ENCODE data around the gene EIF4E3.

Gene EIF4E3

DNA sequence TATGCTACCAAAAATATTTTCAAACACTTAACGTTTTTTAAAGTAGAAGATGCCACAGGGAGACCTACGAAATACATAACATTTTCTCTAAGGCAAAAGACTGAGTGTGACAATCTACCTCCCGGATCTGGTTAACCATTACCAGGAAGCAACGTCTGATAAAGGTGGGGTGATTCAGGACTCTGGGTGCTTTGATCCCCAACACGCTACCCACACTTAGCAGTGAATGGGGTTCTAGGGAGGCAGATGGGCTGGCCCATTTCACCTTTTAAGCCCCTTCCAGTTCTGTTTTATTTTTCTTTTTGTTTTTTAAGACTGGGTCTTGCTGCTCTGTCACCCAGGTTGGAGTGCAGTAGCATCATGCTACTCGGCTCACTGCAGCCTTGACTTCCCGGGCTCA is 39.5 kb downstream of the EIF4E3 start:
- no peak for DNase-seq

- DNase-seq, result peak; percentile 84
Observed at GRCh38 chr3:71684757-71685386, 40.3 kb downstream of the EIF4E3 start.

GRCh38 chr3:71684046-71684756 is 41.0 kb downstream of the EIF4E3 start:
- no peak for DNase-seq

GRCh38 chr3:71681224-71681668 is 44.0 kb downstream of the EIF4E3 start:
- peak; percentile 77 for DNase-seq

DNA sequence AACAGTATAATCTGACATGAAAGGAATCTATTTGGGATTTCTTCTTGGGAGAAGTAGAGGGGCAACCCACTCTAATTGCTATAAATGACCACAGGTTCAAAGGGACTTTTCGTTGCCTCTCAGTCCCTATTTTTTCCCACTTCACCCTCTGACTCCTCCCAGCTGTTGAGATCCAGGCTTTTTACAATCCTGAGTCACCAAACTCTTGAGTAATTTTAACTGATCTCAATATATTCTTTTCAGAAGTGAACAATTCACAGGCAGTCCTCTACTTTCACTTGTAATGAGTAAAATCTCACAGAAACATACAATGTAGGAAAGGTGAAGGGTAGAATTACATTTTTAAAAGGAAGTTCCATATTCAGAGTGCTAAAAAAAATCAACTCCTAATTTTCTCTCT is 44.6 kb downstream of the EIF4E3 start:
- DNase-seq, result peak; percentile 61

- no peak for DNase-seq
Observed at GRCh38 chr3:71676931-71677330, 48.3 kb downstream of the EIF4E3 start.

DNA sequence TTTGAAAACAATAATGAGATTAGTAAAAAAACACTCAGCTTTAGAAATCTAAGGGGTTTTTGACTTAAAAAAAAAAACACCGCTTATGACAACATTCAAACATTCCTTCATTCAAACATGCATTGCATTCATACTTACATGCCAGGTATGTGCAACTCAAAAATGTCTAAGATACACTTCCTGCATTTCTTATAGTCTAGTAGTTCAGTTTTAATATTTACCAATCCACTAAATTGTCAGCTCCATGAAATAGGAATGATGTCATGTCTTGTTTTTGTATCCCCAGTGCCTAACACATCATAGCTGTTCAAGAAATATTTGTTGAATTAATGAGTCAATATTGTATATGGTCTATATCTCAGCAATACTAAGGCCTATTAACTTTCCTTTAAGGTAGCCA is 51.7 kb downstream of the EIF4E3 start:
- DNase-seq, result peak; percentile 64

GRCh38 chr3:71672807-71673206 is 52.4 kb downstream of the EIF4E3 start:
- no peak for DNase-seq

DNA sequence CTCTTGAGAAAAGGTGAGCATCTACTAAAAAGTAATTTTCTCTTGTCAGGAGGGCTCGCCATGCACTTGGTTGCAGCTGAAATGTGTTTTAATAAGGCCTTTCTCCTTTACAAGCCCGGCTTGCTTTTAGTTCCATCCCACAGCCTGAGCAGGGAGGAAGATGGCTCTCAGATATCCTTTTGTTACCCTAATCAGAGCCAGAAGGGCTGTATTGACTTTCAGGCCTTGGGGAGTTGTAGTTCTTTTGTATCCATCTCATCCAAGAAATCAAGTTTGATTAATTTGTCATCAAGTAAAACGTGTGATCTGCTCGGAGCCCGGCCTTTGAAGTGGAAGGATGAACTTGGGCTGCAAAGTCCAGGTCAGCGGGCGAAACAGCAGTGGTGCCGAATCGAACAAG is 52.9 kb downstream of the EIF4E3 start:
- no peak for DNase-seq

DNA sequence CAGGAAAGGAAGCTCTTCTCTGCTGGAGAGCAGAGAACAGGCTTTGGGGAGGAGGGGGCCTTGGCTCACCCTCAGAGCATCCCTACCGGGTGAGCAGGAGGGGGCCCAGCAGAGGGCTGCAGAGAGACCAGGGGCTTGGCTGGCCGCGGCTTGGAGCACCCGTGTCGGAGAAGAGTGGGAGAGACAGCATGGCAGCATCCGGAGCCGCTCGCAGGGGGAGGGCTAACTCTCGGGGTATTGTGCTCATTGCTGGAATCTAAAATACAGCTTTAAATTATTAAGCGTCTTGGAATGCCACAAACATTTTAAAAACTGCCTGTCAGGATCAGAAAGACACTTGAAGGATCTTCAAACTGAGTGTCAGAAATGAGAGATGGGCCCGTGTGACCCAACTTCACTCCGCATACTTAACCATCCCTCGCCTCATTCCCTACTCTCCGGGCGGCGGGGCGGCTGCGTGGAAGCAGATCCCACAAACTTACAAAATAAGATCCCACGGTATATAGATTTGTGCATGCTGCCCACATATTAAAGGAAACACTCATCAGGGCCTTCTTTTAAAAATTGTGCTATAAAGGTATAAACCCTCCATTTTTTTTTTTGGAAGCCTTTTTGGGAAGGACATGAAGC is 53.9 kb downstream of the EIF4E3 start:
- no peak for DNase-seq

DNA sequence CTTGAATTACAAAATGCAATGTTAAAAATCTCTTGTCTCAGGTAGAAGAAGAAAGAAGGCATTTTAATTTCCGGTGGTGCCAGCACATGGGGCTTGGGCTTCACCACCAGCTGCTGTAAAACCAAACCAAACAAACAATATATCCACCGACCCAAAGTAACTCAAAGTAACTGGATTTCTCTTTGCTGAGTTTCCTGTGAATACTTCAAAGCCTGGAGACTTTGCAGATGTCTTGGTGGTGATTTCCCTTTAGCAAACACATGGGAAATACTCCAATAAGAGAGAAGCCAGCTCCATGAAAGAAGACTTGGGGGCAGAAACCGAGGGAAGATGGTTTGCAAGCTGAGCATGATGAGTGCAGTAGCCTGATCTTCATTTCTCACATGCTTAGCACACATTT is 62.6 kb downstream of the EIF4E3 start:
- no peak for DNase-seq

- DNase-seq, result no peak
Observed at GRCh38 chr3:71662056-71662455, 63.1 kb downstream of the EIF4E3 start.

GRCh38 chr3:71659864-71660591 is 65.2 kb downstream of the EIF4E3 start:
- DNase-seq, result peak; percentile 48

GRCh38 chr3:71657831-71658530 is 67.2 kb downstream of the EIF4E3 start:
- DNase-seq, result no peak

DNA sequence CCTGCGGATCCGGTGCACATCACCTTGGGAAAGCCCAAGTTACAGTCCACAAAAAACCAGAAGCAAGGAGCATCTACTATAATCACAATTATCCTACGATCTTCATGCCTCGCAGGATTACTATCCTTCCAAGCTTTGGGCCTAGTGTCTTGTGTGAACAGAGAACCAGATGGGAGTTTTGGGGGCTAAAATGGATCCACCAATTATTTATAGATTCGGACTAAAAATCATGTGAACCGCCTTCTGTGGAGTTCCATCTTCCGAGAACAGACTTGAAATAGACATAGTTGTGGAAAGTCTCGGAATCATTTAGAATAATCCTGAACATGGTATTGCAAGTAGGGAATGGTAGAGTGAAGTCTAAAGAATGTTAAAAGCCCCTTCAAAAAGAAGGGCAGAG is 70.1 kb downstream of the EIF4E3 start:
- no peak for DNase-seq

GRCh38 chr3:71653414-71653807 is 71.8 kb downstream of the EIF4E3 start:
- no peak for DNase-seq

DNA sequence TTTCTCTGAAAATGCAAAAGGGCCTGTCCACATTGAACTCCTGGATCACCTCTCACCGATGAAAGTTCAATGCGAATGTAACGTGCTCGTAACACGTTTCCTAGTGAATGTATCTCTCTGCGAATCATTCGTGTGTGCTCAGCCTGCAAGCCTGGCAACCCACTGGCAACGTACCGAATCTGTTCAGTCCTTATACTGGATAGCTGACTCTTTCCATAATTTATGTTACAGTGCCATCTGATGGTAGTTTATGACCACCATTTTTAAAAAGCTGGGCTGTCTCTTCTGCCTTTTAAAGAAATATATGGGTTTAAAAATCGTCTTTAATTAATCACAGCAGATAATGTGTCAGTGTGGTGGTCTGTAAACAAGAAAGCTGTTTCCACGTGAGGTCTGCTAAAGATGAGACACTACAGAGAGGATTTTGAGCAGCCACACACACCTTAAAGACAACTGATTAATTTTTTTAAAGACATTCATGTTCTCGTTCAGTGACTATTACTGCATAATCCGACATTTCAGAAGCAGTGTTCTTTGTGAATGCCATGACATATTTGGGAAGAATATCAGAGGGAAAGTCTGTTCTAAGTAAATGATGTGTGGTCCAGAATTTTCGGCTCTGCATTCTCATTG is 72.3 kb downstream of the EIF4E3 start:
- peak; percentile 71 for DNase-seq

GRCh38 chr3:71651625-71652024 is 73.6 kb downstream of the EIF4E3 start:
- no peak for DNase-seq

DNA sequence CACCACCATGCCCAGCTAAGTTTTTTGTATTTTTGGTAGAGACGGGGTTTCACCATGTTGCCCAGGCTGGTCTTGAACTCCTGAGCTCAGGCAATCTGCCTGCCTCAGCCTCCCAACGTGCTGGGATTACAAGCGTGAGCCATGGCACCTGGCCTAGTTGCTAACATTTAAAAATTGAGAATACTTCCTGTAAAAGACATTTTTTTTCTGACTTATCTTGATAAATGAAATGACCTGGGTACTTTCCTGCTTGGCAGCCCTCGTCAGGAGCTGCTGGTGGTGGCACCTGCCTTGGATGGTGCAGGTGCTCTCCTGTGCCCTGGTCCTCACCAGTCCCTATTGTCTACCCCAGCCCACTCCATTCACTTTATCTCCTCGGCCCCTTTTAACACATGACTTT is 74.8 kb downstream of the EIF4E3 start:
- DNase-seq, result no peak

GRCh38 chr3:71649757-71650156 is 75.4 kb downstream of the EIF4E3 start:
- DNase-seq, result no peak

- no peak for DNase-seq
Observed at GRCh38 chr3:71647751-71648150, 77.5 kb downstream of the EIF4E3 start.

- DNase-seq, result no peak
Observed at GRCh38 chr3:71646971-71647370, 78.2 kb downstream of the EIF4E3 start.

All from fibroblast of skin of right quadriceps (primary cell).